Inferior parietal cortex (tissue), 1 donor: Measurements from ENCODE around the gene NECTIN3.
A peak's percentile ranks its signal among the peaks of the same experiment; 100 is the strongest.

Experiments
- DNase-seq: peaks from one replicate; pipeline ENCODE4 v3.0.0-alpha.2; 2016; ENCODE audit errors: extremely low spot score

Gene NECTIN3, protein sequence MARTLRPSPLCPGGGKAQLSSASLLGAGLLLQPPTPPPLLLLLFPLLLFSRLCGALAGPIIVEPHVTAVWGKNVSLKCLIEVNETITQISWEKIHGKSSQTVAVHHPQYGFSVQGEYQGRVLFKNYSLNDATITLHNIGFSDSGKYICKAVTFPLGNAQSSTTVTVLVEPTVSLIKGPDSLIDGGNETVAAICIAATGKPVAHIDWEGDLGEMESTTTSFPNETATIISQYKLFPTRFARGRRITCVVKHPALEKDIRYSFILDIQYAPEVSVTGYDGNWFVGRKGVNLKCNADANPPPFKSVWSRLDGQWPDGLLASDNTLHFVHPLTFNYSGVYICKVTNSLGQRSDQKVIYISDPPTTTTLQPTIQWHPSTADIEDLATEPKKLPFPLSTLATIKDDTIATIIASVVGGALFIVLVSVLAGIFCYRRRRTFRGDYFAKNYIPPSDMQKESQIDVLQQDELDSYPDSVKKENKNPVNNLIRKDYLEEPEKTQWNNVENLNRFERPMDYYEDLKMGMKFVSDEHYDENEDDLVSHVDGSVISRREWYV

DNA sequence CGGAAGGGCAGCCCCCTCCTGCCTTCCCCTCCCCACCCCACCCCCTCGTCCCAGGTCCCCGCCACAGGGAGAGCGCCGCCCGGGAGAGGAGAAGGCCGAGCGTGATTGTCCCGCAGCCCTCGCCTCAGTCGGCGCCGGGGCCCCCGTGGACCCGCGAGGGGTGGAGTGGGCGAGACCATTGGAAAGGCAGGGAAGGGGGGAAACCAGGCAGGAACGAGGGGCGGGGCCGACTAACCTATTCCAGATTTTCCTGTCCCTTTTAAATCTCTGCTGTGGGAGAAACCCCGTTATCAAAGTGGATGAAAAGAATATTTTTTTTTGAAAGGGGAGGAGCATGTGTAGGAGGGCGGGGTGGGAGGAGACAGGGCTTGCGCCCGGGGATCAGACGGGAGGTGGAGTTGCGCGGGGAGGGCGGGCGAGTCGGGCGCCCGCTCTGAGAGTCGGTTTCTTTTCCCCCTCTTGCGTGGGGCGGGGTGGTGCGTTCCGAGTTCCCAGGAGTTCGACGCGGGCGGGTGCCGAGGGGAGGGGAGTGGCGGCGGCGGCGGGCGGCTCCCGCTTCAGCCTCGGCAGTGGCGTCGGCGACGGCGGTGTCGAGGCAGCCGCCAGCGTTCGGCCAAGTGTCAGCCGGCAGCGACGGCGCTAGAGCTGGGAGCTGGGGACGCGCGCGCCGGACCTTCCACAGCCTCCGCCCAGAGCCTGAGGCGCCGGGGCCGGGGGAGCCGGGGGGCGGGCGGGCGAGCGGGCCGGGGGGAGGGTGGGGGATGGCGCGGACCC is at the start of gene NECTIN3:
Gene NECTIN3, plus strand, starts transcription at position 560 of the 774 bp plus-strand sequence. Its CDS starts 202 bp downstream, at position 762.
- peak; percentile 88 for DNase-seq

DNA sequence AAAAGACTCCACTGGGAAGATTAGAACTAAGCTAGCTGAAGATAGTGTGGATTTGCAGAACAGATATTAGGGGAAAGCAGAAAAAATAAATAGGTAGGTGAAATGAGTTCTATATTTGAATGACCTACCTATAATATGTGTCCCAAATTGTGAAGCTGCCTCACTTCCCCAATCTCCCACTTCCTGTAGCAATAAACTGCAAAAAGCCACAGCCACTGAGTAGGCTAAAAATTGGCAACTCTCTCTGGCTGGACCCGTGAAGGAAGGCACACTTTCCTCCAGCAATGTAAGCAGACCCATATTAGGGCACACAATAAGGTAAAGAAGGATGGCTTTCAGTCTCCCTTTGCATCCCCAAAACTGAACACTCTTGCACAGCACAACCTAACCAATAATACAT is 43.7 kb upstream of the NECTIN3 start:
- DNase-seq = no peak

DNA sequence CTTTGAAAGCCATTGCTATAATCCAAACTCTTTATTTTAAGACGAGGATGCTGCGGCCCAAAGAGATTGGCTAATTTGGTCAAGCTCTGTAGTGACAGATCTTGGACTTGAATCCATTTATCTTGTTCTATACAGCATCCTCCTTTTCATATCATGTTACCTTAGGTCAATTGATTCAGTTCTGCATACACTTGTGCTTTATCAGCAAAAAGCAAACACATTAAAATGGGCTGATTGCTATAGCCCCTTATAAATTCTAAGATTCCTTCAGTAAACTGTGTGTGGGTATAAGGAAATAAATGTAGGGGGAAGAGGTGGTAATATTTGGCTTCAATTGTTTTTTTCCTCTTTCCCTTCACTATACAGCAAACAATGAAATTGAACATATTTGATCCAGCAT is 40.1 kb upstream of the NECTIN3 start:
- no peak for DNase-seq

DNA sequence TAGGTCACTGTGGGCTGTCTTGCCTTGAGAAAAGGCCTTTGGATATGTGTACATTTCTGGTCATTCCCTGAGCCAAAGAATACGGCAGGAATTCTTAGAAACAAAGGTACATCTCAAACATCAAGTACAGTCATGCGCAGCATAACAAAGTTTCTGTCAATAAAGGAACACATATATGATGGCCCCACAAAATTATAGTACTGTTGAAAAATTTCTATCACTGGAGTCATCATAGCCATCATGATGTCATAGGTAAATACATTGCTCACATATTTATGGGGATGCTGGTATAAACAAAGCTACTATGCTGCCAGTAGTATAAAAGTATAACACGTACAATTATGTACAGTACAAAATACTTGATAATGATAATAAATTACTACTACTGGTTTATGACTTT is 38.9 kb upstream of the NECTIN3 start:
- DNase-seq = no peak

- DNase-seq = no peak
These were observed 38.1 kb upstream of the NECTIN3 start for GRCh38 chr3:111033470-111034050.

GRCh38 chr3:111035316-111035715 is 36.3 kb upstream of the NECTIN3 start:
- no peak for DNase-seq

GRCh38 chr3:111035902-111036301 is 35.7 kb upstream of the NECTIN3 start:
- DNase-seq = no peak

GRCh38 chr3:111040959-111041358 is 30.7 kb upstream of the NECTIN3 start:
- DNase-seq = no peak

DNA sequence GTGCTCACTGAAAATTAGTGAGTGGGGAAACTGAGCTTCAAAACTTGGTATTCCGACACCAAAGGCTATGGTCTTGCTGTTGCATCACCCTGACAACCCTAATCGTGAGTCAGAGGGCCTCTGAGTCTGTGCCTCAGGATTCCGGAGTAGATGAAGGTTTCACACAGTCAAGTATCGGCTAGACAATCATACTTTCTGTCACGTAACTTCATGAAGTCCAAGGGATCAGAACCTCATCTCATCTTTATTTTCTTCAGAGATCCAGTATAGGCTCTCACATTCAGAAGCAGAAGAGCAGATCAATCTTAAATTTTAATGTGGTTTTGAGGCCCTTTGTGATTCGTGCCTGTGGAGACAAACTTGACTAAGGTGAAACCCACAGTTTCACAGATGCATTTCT is 26.1 kb upstream of the NECTIN3 start:
- no peak for DNase-seq

- no peak for DNase-seq
These were observed 24.6 kb upstream of the NECTIN3 start for GRCh38 chr3:111047042-111047441.

DNA sequence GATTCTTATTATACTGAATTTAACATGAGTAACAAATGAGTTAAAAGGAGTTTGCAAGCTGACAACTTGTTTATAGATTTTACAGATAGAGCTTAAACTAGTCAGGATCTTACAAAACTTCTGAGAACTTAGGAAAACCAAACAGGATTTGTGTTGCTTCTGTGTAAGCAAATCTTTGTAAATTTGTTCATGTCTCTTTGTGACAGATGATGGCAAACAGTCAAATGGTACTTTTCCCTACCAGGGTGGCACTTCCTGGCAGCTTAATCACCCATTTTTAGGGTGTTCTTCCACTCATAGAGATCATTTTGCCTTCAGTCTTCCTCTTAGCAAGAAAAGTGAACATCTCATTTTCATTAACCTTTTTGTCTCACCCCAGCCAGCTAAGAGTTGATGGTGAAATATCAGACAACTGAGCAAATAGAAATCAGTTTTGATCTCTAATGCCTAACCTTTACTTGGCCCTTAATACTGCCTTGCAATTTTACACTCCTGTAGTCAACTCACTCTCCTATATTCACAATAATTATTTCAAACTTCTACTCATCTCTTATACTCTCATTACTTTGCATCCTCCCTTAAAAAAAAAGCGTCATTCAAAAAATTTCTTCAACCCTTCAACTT is 23.7 kb upstream of the NECTIN3 start:
- no peak for DNase-seq

DNA sequence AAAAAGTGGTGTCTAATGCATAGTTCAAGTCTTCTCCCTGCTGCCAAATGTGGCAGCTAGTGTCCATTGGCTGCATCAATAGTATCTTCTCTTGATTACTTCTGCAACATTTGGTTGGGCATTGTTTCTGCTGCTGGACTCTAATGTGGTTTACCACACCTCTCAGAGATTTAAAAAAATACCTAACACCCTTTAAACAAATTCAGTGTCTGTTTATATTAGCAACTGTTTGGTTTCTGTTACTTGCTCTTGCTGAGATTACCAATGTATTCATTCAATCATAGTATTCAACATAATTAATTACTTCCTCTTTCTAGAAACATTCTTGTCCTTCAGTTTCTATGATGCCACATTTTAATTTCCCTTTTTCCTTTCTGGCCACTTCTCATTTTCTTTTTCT is 20.3 kb upstream of the NECTIN3 start:
- DNase-seq = no peak

- no peak for DNase-seq
These were observed 3.0 kb upstream of the NECTIN3 start for GRCh38 chr3:111068574-111068973.

DNA sequence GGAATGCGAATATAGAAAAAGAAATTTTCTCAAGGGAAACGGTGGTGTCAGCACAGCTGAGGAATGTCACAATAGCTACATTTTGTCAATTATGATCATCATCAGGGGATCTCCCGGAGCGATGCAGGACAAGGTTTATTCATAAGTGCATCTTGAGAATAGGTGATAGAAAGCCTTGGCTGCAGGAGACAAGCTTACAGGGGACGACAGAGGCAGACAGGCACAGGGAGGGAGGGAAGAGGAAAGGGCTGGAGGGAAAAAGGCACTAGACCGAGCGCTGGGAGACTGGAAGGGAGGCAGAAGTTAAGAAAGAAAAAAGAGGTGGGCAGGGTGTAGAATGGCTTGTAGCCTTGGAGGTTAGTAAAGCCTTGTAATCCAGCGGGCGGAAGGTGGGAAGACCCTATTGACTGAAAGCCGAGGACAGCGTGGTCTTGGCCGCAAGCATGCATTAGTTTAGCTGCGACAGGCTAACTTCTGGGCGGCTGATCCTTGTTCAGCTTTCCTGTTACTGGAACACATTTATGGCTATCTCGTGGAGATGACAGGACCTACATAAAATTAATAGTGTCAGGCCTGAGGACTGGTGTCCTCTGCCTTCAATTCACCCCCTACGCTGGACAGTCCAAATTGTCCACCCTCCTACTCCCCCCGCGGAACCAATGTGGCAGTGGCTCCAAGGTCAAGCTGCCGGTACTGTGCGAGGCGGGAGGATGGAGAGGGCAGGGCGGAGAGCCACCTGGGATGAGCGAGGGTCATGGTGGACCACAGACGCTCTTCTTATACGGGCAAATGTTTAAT is 1.4 kb upstream of the NECTIN3 start:
- DNase-seq = peak; percentile 52

DNA sequence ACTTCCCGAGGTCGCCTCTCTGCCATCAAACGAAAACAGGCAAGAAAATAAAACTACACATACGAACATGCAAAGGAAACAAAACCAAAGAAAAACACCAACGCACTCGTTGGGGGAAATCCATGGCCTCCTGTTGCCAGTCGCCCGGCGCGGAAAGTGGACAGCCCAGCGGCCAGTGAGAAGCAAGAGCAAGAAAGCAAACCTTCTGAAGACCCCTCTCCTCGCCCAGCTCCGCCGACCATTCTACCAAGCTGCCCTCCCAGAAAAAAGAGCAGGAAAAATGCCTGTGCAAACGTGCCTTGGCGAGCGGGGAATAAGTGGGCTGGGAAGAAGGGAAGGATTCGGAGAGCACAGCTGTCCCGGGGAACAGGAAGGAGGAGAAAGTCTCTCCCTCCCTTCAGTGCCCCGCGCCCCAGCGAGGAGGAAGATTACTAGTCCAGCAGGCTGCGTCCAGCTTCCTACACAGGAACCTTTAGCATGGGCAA is 802 bp upstream of the NECTIN3 start:
- DNase-seq = no peak

DNA sequence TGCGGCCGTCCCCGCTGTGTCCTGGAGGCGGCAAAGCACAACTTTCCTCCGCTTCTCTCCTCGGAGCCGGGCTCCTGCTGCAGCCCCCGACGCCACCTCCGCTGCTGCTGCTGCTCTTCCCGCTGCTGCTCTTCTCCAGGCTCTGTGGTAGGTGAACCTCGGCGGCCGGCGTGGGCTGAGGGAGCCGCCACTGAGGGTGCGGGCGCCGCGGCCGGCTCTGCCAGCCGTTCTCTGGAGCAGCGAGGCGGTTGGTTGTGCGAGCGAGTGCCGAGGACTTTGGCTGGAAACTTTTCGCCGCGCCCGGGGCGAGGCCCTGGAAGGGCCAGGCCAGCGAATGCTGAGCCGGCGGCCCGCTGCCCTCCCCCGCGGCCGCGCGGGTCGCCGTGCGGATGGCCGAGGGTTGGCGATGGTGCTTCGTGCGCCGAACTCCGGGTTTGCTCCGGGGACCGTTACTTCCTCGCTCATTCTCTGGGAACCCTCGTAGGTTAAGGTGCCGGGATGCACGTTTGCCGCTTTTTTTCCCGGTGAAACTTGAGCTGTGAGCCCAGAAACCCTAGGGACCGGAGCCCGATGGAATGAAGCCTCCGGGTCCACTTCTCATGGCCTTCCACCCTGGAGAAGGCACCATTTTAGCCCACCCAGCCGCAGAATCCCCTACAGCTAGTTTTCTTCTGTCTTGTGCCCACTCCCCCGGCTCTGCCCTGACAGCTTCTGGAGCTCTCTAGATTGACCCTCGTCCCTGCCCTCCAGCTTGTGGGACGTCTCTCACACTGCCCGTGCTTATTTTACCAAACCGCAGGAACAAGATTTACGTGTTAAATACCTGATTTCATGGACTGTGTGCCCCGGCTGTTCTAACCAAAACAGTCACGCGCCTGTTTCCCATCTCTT is 660 bp downstream of the NECTIN3 start:
- no peak for DNase-seq

DNA sequence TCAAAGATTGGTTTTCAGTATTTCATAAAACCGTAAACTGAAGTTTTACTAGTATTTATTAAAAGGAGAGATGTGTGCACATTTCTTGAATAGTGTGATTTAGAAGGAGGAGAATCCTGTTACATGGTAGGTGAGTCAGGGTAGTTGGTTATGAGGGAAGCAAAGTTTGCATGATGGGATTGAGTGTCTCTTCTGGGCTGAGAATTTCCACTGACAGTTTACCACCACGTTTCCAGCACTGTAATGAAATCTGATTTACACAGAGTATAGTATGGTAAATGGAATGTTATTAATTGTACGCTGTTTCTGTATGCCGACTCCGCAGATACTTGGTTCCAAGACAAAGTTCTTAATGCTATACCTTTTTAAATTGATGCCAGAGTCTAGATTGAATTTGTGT is 1.6 kb downstream of the NECTIN3 start:
- peak; percentile 29 for DNase-seq

- no peak for DNase-seq
These were observed 5.1 kb downstream of the NECTIN3 start for GRCh38 chr3:111076732-111077131.

DNA sequence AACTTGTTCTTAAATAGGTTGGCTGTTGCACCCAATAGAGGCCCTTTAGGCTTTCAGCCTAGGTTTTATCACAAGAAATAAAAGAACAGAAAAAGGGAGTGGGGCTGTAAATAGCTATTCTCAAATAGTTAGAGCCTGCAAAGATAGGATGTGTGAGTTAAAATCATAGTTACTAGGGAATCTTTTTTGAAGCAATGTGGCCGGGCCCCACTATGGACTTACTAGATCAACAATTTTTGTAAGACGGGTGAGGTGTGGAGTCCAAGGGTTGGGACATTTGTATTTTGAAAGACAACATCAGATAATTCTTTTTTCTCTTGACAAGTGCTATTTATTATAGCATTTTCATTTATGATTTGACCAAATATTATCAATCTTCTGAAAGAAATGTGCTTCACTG is 5.8 kb downstream of the NECTIN3 start:
- no peak for DNase-seq

DNA sequence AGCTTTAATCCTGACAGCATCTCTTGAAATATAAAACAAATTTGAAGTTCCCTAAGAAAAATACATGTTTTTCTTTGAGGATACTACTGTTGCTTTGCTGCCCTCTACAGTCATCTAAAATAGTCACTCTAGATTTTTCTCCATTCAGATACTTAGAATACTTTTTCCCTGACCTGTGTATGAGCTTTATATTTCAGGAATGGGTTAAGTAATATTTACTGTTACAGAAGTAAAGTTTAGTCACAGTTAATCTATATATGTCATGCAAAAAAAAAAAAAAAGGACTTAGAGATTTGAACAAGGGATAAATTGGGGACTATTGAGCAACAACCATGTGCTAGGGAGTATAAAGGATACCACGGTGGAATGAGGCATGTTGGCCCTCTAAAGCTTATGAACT is 8.8 kb downstream of the NECTIN3 start:
- DNase-seq = peak; percentile 69
